GM21447 (cell line): ENCODE data around the gene LILRB3.
A peak's percentile ranks its signal among the peaks of the same experiment; 100 is the strongest.
"Not testable (repeated sequence)": the region's sequence is repeated elsewhere in the genome, so short reads cannot be mapped to it uniquely, and the experiment has no call there.

Experiments
- ATAC-seq: cut with Tn5 transposase; IDR thresholded peaks from one replicate; pipeline ENCODE4 v1.9.1; 2021; ENCODE audit not compliant: unreplicated experiment

LILRB3 gene

GRCh38 chr19:54211235-54211634, 11.6 kb downstream of the LILRB3 start:
- no peak for ATAC-seq

GRCh38 chr19:54209811-54210494, 12.9 kb downstream of the LILRB3 start:
- no peak for ATAC-seq

GRCh38 chr19:54209058-54209810, 13.6 kb downstream of the LILRB3 start:
- ATAC-seq = no peak

GRCh38 chr19:54208784-54209057, 14.1 kb downstream of the LILRB3 start:
- ATAC-seq = no peak

- ATAC-seq = peak; percentile 52
Observed at GRCh38 chr19:54207983-54208783, 14.6 kb downstream of the LILRB3 start.

- ATAC-seq = no peak
Observed at GRCh38 chr19:54207676-54207982, 15.2 kb downstream of the LILRB3 start.

GRCh38 chr19:54207193-54207592, 15.6 kb downstream of the LILRB3 start:
- not testable (repeated sequence) for ATAC-seq

- ATAC-seq = no peak
Observed at GRCh38 chr19:54206831-54207177, 16.0 kb downstream of the LILRB3 start.

- no peak for ATAC-seq
Observed at GRCh38 chr19:54206030-54206830, 16.6 kb downstream of the LILRB3 start.

- no peak for ATAC-seq
Observed at GRCh38 chr19:54204767-54205468, 17.9 kb downstream of the LILRB3 start.

- ATAC-seq = no peak
Observed at GRCh38 chr19:54203151-54203611, 19.6 kb downstream of the LILRB3 start.

GRCh38 chr19:54201980-54202379, 20.8 kb downstream of the LILRB3 start:
- no peak for ATAC-seq

- ATAC-seq = no peak
Observed at GRCh38 chr19:54201172-54201701, 21.6 kb downstream of the LILRB3 start.

- ATAC-seq = no peak
Observed at GRCh38 chr19:54199401-54199800, 23.4 kb downstream of the LILRB3 start.

GRCh38 chr19:54197121-54197520, 25.7 kb downstream of the LILRB3 start:
- ATAC-seq = no peak

- no peak for ATAC-seq
Observed at GRCh38 chr19:54196536-54196935, 26.3 kb downstream of the LILRB3 start.

GRCh38 chr19:54194463-54194862, 28.3 kb downstream of the LILRB3 start:
- not testable (repeated sequence) for ATAC-seq

- no peak for ATAC-seq
Observed at GRCh38 chr19:54193011-54193410, 29.8 kb downstream of the LILRB3 start.

- no peak for ATAC-seq
Observed at GRCh38 chr19:54191811-54192453, 30.9 kb downstream of the LILRB3 start.
